ENCODE data around the gene RPL22.

GRCh38 chr1:6172549-6172948 lies 26.8 kb downstream of the RPL22 start:
- TF ChIP-seq CTCF (IDR thresholded peaks at IDR 0.05) (no peak), POLR2A (IDR thresholded peaks at IDR 0.05) (no peak)

All from heart left ventricle (tissue), 13 donors.